NCI-H345 treated with DMSO at 0.1 percent for 48 hours (cell line): ENCODE measurements around the gene TAF1C.

Experiments used
- DNase-seq: peaks from one replicate; lab custom pipeline; 2025; ENCODE audit not compliant: unreplicated experiment; lab: John Stamatoyannopoulos, UW

TAF1C gene

DNA sequence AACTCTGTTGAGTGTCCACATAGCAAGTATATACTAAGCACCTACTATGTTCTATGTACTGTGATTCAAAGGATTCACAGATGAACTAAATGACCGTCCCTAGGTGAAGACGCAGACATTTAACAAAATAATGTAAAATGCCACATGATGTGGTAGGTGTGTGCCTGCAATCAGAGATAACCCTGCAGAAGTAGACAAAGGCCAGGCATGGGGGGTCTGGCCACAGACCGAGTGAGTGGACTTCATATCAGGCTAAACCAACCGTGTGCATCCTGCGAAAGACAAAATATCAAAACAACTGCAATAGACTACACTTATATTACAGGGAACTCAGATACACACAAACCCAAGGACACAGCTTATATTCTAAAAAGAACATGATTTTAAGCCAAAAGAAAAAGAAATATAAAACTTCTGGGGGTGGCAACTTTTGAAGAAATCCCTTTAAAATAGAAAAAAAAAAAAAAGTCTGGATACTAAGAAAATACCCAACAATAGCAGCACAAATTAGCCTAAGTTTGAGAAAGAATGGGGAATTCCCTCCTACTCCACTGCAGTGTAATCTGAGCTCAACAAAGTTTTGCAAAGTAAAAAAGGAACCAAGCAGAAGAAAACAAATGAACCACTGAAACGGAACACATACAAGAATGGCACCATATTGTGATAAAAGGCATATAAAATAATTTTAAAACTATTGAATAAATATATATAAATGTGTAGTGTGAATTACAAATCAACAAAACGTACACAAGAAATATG, 54.2 kb downstream of the TAF1C start:
- no peak for DNase-seq

DNA sequence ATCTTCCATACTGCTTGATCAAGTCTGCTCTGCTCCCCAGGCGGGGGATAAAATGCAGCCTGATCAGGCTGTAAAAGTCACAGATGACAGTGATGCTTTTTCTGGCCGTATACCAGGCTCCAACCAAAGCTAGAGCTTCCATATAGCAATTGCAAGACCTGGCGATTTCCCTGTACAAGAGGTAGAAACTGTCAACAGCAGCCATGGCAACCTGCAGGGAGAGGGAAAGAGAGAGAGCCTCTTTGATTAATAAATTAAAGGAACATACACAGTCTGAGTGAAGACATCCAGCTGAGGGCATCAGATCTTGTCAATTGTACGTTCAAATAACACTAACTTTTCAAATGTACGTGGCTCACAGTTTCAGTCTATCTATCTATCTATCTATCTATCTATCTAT, 55.7 kb downstream of the TAF1C start:
- no peak for DNase-seq
